DMS79 (cell line): ENCODE results near the gene ITFG1.
"Not testable (repeated sequence)": the region's sequence is repeated elsewhere in the genome, so short reads cannot be mapped to it uniquely, and the experiment has no call there.

Source experiments
- DNase-seq: peaks from one replicate; lab custom pipeline; 2025; lab: John Stamatoyannopoulos, UW

Gene ITFG1

DNA sequence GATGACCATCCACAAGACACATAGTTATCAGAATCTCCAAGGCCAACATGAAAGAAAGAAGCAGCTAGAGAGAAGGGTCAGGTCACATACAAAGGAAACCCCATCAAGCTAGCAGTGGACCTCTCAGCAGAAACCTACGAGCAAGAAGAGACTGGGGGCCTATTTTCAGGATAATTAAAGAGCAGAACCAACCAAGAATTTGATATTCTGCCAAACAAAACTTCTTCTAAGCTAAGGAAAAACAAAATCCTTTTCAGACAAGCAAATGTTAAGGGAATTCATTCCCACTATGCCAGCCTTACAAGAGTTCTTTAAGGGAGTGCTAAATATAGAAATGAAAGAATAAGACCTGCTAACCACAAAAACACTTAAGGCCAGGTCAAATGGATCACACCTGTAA lies 47.8 kb downstream of the ITFG1 start:
- peak; percentile 1 for DNase-seq

DNA sequence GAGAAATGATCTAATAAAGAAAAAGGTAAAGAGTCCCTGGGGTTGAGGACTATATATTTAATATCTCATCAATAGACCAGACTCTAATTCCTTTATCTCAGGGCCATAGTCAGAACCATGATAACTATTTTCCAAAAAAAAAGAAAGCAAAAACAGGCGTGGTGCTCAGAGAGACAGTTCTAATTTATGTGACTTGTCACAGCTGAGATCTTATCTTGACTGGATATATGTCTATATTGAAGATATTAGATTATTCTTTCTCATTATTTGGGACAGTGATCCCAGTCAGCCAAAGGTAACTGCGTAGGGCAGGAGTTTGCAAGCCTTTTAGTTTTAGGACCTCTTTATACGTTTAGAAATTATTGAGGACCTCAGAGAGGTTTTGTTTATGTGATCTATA lies 52.4 kb downstream of the ITFG1 start:
- DNase-seq = no peak

DNA sequence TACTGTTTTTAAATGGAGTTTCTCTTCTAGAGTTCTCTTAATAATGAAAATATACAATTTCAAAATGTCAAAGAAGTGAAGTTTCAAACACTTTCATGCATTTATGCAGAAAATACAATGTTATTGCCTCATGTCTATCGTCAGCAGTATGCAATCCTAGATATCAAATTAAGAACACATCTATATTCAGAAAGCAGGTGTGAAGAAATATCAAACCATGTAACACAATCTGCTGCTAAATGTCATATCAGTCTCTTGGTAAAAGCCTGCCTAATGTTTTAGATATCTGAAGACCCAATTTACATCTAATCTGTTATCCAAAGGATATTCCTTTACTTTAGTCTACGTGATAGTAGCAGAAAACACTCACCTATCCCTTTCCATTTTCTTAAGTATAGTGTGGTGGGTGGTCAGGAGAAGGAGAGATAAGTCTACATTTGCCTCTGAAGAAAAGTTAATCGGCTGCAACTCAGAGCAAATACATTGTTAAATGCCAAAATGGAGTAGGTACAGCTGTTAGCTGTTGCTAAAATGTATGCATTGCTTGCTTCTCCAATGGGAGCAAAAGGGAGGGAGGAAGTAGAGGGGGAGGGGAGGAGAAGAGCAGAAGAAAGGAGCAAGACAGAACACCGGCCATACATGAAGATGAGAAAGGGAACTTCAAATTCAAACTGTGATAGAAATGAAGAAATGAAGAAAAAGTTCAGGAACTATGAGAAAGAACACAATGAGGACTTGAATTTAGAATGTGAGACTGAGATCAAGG lies 64.9 kb downstream of the ITFG1 start:
- no peak for DNase-seq

DNA sequence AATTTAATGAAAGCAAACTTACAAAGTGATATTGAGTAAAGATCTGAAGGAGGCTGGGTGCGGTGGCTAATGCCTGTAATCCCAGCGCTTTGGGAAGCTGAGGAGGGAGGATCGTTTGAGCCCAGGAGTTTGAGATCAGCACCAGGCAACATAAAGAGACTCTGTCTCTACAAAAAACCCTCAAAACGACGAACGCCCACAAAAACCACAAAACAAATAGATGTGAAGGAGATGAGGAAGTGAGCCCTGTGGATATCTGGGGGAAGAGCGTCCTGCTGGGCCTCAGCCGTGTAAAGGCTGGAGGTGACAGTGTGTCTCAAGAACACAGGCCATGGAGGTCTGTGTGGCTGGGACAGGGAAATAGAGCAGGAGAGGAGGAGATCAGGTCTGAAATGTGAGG lies 68.8 kb downstream of the ITFG1 start:
- peak; percentile 3 for DNase-seq

DNA sequence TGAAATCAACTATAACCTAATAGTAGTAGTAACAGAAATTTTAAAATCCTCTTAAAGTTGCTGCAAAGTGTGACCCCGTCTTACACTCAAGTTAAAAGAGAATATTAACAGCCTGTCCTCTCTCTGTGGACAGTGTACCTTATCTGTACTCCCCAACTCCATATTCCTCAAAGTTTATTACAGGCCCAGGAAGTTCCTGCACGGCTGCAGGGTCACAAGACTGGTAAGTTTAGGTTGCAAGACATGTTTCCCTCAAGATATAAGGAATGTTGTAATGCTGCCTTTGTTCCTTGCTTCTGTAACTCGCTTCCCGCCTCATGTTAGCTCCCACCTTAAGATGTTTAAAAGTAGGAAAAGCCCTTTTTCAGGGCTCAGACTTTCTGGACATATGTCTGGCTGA lies 72.2 kb downstream of the ITFG1 start:
- no peak for DNase-seq

DNA sequence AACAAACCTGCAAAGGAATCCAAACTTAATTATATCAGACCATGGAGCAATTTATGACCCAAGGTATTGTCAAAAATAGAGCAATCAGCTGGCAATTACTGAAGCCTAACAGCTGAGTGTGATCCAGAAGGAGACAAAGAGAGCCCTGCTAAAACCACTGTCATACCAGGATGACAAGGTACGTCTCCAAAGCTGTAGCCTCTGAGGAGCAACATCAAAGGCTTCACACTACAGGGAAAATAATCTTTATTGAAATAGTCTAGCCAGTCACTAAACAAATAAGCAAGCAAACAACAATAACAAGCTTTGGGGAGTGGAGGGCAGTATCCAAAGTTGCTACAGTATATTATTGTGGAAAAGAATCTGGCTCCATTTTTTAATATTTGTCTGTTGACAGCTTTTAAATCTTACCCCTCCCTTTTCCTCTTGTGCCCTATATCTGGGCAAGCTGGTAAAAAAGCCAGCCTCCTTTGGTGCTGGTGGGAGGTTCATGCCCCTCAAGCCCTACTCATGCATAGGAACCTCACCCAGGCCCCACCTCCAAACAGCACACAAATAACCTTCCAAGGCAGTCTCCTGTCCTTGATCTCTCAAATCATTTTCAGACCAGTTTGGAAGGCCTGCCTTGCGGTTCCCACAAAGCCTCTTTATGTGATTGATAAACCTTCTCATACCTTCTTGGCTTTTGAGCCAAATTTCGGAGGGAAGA lies 73.7 kb downstream of the ITFG1 start:
- no peak for DNase-seq

DNA sequence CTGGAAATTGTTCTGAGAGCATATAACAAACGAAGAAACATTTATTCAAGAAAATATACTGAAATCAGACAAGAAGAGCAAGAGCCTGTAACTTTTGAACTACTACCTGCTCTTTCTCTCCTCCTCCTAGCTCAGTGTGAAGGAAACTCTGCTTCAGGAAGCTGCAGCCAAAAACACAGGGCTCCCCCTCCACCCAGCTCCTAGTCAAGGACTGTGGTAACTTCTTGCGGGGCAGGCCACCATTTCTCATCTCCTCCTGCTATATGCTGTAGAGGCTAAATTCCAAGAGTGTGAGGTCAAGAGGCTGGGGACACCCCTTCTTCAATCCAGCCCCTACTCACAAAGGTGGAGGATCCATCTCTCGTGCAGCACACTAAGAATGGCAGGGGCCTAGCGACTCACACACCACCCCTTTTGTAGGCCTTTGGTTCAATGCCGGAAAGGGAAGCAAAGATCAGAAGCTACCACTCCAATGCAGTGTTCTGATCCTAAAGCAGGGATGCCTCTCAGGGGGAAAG lies 74.6 kb downstream of the ITFG1 start:
- DNase-seq = no peak

DNA sequence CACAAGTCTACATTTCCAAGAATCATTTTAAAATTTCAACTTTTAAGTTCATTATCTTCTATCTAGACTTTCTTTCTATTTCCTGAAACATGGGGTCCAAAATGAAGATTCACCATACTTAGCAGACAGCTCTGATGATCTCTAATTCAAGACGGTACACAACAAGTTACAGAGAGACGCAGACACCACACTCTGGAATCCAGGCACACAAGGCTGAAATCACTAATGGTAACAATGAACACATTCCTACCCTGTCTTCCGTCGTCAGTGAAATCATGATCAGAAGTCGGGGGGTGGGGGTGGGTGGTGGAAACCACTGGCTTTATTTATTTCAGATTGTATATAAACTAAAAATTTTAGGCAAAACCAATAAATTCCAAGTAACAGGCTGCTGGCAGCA lies 78.5 kb downstream of the ITFG1 start:
- no peak for DNase-seq

DNA sequence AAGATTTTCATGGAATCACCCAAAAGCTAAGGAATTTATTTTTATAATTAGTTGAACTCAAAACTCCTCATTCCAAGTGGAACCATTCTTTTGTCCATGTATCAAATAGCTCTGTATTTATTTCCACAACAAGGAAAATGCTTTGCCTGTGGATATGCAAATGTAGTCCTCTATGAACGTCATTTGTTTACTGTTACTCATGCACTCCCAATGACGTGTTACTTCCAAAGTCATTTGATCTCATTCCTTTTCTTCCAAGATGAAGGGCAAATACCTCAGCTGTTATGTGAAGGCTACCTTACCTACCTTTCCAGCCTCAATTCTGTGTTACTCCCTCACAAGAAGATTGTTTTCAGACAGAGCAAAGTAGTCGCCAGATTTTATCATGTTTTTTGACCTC lies 83.7 kb downstream of the ITFG1 start:
- no peak for DNase-seq

DNA sequence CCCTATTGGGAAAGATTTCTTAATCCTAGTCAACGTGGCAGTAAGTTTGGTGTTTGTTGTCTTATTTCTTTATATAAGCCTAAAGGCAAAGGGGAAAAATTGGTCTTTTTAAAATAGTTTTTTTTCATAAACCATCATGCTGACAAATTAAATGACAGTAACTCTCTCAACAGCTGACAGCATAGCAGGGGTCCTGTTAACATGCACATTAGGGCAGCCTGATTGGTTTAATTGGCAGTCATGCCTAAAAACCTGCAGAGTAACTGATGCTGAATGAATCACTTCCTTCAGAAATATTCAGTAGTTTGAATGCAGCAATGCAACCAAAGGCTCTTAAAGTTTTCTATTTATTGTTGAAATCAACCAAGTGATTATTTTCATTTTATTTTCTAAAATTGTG lies 85.4 kb downstream of the ITFG1 start:
- no peak for DNase-seq

DNA sequence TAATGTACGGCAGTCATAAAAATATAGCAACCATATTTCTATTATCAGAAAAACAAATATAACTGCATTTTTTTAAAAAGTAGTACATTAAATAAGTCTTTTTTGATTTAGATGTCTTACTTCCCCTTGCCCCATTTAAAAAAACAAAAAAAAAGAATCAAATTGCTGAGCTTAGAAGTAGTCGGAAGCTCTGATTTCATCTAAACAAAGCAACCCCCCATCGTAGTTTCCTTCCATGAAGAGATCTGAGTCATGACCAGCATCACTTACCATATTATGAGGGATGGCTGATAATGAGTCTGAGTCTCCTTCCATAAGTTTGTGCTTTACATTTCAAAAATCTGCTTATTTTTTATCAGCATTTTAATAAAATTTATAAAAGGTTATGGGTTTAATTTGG lies 86.2 kb downstream of the ITFG1 start:
- DNase-seq = no peak

DNA sequence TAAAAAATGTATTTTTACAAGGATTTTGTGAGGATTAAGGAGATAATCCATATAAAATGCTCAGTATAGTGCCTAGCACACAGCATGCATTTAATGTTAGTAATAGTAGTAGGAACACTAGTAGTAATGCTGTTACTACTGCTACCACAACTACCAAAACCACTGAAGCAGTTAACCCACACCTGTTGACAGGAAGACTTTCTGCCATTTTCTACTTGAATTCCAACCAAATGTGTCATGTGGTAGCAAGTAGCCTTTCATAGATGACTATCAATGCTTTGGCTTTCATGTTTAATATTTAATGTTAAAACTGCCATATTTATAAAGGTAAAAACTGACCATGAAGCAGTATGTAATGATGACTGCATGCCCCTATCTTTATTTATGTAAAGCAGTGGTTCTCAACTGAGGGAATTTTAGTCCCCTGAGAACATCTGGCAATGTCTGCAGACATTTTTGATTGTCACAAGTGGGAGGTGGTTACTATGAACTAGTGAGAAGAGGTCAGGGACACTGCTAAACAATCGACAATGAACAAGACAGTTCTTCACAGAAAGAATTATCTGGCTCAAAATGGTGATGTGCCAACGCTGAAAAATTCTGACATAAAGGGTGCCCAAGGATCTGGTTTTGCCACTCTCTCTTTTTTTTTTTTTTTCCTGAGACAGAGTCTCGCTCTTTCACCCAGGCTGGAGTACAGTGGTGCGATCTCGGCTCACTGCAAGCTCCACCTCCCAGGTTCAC lies 89.4 kb downstream of the ITFG1 start:
- no peak for DNase-seq

DNA sequence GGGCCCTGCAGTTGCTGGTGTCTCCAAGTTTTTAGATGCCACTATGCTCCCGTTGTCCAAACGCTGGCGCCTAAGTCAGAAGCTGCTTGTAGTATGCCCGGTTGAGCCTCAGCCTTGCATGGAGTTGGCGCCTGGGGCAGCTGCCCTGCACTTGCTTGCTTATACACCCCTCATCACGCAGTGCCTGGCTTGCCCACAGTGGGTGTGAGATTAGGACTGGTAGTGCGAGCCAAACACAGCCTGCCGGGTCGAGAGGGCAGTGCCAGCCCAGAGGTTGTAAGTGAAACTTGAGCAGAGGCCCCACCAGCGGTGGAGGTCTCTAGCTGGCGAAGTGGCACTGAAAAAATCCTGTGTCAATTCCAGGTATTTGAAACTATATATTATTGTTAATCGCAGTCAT lies 90.3 kb downstream of the ITFG1 start:
- DNase-seq = no peak

DNA sequence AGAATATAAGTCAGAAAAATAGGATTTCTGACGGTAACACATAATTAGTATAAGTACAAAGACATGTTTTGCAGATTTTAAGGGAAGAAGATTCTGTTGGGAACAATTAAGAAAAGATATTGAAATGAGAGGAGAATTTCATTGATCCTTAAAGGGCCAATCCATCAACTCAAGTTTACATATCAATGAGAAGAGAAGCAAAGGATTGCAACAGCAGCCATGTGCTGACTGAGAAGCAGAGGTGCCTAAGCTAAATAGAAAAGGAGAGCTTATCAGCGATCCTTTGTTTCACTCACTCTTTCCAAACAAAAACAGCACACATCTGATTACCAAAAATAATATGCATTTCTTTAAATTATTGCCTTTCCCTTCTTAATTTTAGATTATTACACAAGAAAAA lies 94.6 kb downstream of the ITFG1 start:
- DNase-seq = no peak

DNA sequence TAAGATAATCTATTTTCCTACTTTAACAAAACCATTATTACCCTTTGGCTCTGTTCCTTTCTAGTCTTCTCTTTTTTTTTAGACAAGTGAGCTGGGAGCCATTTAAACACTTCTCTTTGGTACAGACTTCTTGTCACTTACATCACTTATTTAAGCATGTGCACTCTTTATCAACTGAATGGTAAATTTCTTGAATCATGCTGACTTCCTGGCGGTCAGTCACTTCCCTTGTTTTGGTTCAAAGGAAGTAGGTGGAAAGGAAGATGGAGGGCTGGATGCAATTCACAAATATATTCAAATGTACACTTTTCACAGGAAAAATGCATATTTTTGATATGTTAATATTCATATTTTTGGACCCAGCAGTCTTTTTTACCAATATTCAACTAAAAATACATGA lies 97.1 kb downstream of the ITFG1 start:
- no peak for DNase-seq

DNA sequence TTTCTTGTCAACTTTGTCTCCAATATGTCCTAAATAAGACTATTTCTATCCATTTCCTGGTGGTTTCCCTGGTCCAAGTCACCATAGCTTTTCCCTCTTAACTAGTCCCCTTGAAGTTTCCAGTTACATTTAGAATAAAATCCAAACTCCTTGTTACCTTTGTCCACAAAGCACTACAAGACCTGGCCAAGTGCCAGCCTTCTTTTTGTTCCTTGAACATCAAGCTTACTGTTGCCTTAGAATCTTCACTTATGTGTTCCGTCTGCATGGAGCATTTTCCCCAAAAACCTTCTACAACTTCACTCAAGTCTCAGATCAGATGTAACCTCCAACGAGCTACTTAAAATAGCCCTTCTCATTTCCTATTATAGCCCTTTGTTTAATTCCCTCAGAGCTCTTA lies 101.4 kb downstream of the ITFG1 start:
- peak; percentile 5 for DNase-seq

DNA sequence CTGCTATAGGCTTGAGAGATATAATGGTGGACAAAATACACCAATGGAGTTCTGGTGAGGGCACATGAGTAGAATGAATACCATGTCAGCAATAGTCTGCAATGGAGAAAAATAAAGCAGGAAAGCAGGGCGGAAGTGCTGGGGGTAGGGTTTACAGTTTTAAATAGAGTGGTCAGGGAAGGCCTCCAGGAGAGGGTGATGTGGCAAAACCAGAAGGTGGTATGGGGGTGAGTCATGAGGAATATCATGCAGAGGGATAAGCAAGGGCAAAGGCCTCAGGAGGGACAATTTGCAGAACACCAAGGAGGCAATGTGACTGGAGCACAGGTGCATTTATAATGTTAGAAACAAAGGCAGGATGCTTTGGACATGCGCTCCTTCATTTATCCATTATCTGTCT lies 102.0 kb downstream of the ITFG1 start:
- no peak for DNase-seq

DNA sequence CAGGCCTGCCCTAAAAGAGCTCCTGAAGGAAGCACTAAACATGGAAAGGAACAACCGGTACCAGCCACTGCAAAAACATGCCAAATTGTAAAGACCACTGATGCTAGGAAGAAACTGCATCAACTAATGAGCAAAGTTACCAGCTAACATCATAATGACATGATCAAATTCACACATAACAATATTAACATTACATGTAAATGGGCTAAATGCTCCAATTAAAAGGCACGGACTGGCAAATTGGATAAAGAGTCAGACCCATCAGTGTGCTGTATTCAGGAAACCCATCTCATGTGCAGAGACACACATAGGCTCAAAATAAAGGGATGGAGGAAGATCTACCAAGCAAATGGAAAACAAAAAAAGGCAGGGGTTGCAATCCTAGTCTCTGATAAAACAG lies 111.8 kb downstream of the ITFG1 start:
- not testable (repeated sequence) for DNase-seq

DNA sequence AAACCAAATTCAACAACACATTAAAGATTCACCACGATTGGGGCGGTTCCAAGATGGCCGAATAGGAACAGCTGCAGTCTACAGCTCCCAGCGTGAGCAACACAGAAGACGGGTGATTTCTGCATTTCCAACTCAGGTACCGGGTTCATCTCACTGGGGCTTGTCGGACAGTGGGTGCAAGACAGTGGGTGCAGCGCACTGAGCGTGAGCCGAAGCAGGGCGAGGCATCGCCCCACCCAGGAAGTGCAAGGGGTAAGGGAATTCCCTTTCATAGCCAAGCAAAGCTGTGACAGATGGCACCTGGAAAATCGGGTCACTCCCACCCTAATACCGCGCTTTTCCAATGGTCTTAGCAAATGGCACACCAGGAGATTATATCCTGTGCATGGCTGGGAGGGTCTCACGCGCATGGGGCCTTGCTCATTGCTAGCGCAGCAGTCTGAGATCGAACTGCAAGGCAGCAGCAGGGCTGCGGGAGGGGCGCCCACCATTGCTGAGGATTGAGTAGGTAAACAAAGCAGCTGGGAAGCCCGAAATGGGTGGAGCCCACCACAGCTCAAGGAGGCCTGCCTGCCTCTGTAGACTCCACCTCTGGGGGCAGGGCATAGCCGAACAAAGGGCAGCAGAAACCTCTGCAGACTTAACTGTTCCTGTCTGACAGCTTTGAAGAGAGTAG lies 113.7 kb downstream of the ITFG1 start:
- not testable (repeated sequence) for DNase-seq

DNA sequence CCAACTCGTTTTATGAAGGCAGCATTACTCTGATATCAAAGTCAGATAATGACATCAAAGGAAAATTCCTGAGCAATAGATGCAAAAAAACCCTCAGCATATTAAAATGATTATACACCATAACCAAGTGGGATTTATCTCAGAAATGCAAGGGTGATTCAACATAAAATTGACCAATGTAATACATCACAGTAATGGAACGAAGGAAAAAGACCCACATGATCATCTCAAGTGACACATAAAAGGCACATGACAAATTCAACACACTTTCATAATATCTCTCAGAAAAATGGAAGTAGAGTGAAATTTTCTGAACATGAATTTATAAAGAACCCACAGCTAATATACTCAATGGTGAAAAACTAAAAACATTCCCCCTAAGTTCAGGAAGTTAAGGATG lies 118.8 kb downstream of the ITFG1 start:
- no peak for DNase-seq

DNA sequence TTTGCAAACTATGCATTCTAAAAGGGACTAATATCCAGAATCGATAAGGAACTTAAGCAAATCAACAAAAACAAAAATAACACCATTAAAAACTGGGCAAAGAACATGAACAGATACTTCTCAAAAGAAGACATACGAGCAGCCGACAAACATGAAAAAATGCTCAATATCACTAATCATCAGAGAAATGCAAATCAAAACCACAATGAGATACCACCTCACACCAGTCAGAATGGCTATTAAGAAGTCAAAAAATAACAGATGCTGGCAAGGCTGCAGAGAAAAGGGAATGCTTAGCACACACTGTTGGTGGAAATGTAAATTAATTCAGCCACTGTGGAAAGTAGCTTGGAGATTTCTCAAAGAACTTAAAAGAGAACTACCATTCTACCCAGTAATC lies 130.3 kb downstream of the ITFG1 start:
- DNase-seq = not testable (repeated sequence)

DNA sequence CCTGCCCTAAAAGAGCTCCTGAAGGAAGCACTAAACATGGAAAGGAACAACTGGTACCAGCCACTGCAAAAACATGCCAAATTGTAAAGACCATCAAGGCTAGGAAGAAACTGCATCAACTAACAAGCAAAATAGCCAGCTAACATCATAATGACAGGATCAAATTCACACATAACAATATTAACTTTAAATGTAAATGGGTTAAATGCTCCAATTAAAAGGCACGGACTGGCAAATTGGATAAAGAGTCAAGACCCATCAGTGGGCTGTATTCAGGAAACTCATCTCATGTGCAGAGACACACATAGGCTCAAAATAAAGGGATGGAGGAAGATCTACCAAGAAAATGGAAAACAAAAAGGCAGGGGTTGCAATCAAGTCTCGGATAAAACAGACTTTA lies 136.6 kb downstream of the ITFG1 start:
- DNase-seq = not testable (repeated sequence)
